Esophagus muscularis mucosa (tissue), 4 donors: ENCODE measurements around the gene CABLES1. TPM values are rescaled to one million over a fixed set of nuclear protein-coding genes. Genes with fewer than 3 reads are reported as not detected.

Experiments used
- DNase-seq: peaks from one replicate; pipeline ENCODE4 v3.0.0-alpha.2; 2017; ENCODE audit errors: extremely low spot score
- H3K27ac ChIP-seq, 4 donors: fragments of 200-600 bp; sonication (generic); replicated peaks in 1 of 4; 1 replicate in 3 of 4; 2 replicates in 1 of 4; pipeline ENCODE4 v1.5.1; 2016 to 2019; ENCODE audit warnings: mild to moderate bottlenecking in 1 of 4
- H3K27me3 ChIP-seq, 4 donors: fragments of 200-600 bp; sonication (generic); one replicate each; pipeline versions ENCODE4 v1.5.1 to v1.6.0; 2016 to 2019
- H3K36me3 ChIP-seq, 4 donors: fragments of 200-600 bp; sonication (generic); one replicate each; pipeline ENCODE4 v1.5.1; 2016 to 2019
- H3K4me1 ChIP-seq, 4 donors: fragments of 200-600 bp; sonication (generic); one replicate each; pipeline ENCODE4 v1.5.1; 2016 to 2019
- H3K4me3 ChIP-seq, 4 donors: fragments of 200-600 bp; sonication (generic); 1 replicate in 2 of 4; 2 replicates in 2 of 4; pipeline ENCODE4 v1.5.1; 2016 to 2019; ENCODE audit warnings: mild to moderate bottlenecking in 4 of 4, moderate library complexity in 1 of 4
- H3K9me3 ChIP-seq, 4 donors: fragments of 200-600 bp; sonication (generic); 1 replicate in 3 of 4; 2 replicates in 1 of 4; pipeline ENCODE4 v1.5.1; 2016 to 2019
- EP300 ChIP-seq: sonication (generic); formaldehyde crosslinking; IDR thresholded peaks from one replicate; pipeline ENCODE4 v1.6.1; 2017; ENCODE audit warnings: antibody characterized with exemption
- POLR2A ChIP-seq: fragments of 450-650 bp; IDR thresholded peaks from one replicate; pipeline ENCODE4 v1.6.1; 2017; ENCODE audit warnings: antibody characterized with exemption, moderate library complexity, mild to moderate bottlenecking, low read depth
- POLR2AphosphoS5 ChIP-seq, 2 donors: sonication (generic); formaldehyde crosslinking; IDR thresholded peaks; one replicate each; pipeline ENCODE4 v1.6.1; 2017; ENCODE audit warnings: antibody characterized with exemption in 2 of 2
- WGBS: methylation state at CpG from one replicate; pipeline ENCODE4 v1.1.5; 2018; 5-methylcytosine and 5-hydroxymethylcytosine counted together
- intact Hi-C: fragments of 100-400 bp; cut with DNase I; formaldehyde crosslinking; loops from one replicate; pipeline ENCODE4 v1.15.1; 2023
- total RNA-seq, 4 donors: library from RNA; depleted of rRNA; stranded (reverse); fragments of >200 nt; gene quantifications; one replicate each; pipeline versions ENCODE4 v1.1.0 to v1.2.1, GENCODE V29; 2016
- TF ChIP-seq, protein P1 (sequence below), 3 experiments: fragments of 200-600 bp in 2 of 3; fragments of 450-650 bp in 1 of 3; sonication (generic) in 2 of 3; IDR thresholded peaks; one replicate each; pipeline ENCODE4 v1.5.1; 2017 to 2019; ENCODE audit warnings: antibody characterized with exemption in 3 of 3, mild to moderate bottlenecking in 2 of 3, moderate library complexity in 1 of 3

CABLES1 gene
- total RNA-seq, 4 donors from 2014 or later = 3.8 to 8.3 (median 6.4) TPM

DNA sequence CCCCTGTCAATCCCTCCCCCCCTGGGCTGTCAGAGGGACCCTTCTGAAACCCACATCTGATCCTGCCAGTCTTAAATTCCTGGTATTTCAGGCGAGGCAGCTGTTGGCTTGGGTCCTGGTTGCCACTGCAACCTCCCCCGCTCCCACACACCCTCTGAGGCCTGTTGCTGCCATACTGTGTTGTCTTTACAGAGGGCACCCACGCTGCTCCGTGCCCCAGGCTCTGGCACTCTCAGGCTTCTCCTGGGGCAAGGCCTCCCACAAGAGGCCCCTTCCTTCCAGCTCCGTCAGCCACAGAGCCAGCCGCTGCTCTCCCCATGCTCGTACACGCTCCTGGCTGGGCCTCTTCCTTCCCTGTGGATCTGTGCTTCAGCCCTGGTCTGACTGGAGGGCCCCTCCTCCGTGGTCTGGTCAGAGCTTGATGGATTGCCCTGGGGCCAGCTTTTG is 8.6 kb downstream of the CABLES1 start:
- DNase-seq = no peak
- H3K27ac ChIP-seq = peak overlapping the region; percentile 43 to 63 (median 54)

DNA sequence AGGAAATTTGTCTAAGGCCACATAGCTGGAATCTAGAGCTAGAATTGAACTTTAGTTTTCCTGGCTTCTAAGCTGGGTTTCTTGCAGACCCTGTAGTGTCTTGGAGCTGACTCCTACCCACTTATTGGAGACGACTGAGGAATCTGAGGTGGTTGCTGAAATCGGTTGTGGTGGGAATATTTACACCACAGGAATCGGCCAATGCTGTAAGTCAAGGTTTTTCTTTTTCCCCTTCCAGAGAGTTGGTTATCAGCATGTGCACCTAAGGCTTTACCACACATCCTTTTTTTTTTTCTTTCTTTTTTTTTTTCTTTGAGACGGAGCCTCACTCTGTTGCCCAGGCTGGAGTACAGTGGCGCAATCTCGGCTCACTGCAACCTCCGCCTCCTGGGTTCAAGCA is 9.4 kb downstream of the CABLES1 start:
- H3K9me3 ChIP-seq = no peaks in the 10 kb centered on the region
- H3K4me3 ChIP-seq = no peak overlapping the region
- H3K4me1 ChIP-seq = peaks cover 3 to 34% (median 30%) of the 10 kb centered on the region in 4 donors
- intact Hi-C loops = no loop called here
- 93% methylated on average over 7 of the region's 7 CpGs for WGBS
- H3K27me3 ChIP-seq = peaks cover 0 to 13% (median 0%) of the 10 kb centered on the region in 4 donors
- no peak for DNase-seq
- no peaks in the 10 kb centered on the region for H3K36me3 ChIP-seq
- peak overlapping the region in 1 of 4 donors; percentile 63 for H3K27ac ChIP-seq
- TF ChIP-seq POLR2AphosphoS5 (IDR thresholded peaks at IDR 0.05) = no peak
- TF ChIP-seq EP300 = no peak
- TF ChIP-seq, protein P1, sequence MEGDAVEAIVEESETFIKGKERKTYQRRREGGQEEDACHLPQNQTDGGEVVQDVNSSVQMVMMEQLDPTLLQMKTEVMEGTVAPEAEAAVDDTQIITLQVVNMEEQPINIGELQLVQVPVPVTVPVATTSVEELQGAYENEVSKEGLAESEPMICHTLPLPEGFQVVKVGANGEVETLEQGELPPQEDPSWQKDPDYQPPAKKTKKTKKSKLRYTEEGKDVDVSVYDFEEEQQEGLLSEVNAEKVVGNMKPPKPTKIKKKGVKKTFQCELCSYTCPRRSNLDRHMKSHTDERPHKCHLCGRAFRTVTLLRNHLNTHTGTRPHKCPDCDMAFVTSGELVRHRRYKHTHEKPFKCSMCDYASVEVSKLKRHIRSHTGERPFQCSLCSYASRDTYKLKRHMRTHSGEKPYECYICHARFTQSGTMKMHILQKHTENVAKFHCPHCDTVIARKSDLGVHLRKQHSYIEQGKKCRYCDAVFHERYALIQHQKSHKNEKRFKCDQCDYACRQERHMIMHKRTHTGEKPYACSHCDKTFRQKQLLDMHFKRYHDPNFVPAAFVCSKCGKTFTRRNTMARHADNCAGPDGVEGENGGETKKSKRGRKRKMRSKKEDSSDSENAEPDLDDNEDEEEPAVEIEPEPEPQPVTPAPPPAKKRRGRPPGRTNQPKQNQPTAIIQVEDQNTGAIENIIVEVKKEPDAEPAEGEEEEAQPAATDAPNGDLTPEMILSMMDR (IDR thresholded peaks at IDR 0.05) = no peak
- TF ChIP-seq POLR2A = no peak

More for the DNA sequence above, 8.6 kb downstream of the CABLES1 start:
- no peak overlapping the region for H3K4me3 ChIP-seq
- peaks cover 3 to 34% (median 30%) of the 10 kb centered on the region in 4 donors for H3K4me1 ChIP-seq
- H3K27me3 ChIP-seq = peaks cover 0 to 13% (median 0%) of the 10 kb centered on the region in 4 donors
- no peaks in the 10 kb centered on the region for H3K36me3 ChIP-seq
- TF ChIP-seq POLR2A (no peak), EP300 (no peak), POLR2AphosphoS5 (IDR thresholded peaks at IDR 0.05) (no peak)
- TF ChIP-seq, protein P1 (IDR thresholded peaks at IDR 0.05) = no peak
- 51% methylated on average over 8 of the region's 9 CpGs for WGBS
- no peaks in the 10 kb centered on the region for H3K9me3 ChIP-seq
- intact Hi-C loops = no loop called here

DNA sequence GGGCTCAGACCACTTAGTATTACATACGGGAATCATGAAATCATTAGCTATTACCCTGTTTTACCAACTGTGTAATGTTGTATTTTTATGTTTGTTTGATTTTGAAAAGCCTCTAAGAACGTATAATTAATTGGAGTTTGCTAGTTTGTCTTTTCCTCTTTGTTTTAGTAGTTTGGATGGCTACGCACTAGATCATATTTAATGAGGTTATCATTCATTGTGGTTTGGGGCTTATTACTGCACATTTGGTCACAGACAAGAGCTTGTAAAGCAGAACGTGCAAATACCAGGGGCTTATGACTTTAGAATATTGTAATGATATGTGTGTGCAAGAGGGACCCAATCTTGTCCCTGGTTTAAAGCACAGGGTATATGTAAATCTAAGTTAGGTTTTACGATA is 10.3 kb downstream of the CABLES1 start:
- H3K9me3 ChIP-seq = no peaks in the 10 kb centered on the region
- intact Hi-C loops = no loop called here
- H3K36me3 ChIP-seq = no peaks in the 10 kb centered on the region
- H3K4me3 ChIP-seq = no peak overlapping the region
- no peak overlapping the region for H3K27ac ChIP-seq
- 87% methylated on average over 5 of the region's 5 CpGs for WGBS
- no peak for DNase-seq
- peaks cover 3 to 34% (median 30%) of the 10 kb centered on the region in 4 donors for H3K4me1 ChIP-seq
- TF ChIP-seq POLR2AphosphoS5 (IDR thresholded peaks at IDR 0.05) (no peak), EP300 (no peak), POLR2A (no peak)
- TF ChIP-seq, protein P1 (IDR thresholded peaks at IDR 0.05) = no peak
- H3K27me3 ChIP-seq = peaks cover 0 to 6% (median 0%) of the 10 kb centered on the region in 4 donors

DNA sequence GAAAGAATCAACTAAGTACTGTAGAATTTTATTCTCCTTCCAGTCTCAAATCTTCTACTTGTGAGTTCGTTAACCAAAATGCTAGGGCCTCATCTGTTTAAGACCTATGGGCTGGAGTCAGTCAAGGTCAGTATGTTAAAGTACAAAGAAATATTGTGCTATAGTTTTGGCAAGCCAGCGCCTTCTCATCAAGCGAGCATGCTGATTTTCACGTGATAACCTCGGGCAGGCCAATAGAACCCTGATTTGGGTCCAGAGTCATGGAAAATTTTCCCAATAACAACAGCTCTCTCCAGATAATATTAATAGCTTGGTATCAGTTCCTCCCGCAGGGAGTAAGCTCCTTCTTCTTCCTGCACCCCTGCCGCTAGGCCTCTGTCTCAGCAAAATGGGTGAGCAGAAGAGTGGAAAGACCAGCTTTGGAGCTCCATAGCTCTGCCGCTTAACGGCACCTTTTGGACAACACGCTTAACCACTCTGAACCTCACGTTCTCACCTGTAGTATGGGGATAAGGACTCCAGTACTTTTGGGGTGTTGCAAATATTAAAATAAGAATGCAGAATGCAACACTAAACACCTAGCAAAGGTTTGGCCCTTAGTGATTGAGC is 11.7 kb downstream of the CABLES1 start:
- intact Hi-C loops = no loop called here
- Histone ChIP-seq H3K4me1 (peaks cover 3 to 25% (median 20%) of the 10 kb centered on the region in 4 donors), H3K27ac (no peak overlapping the region), H3K36me3 (no peaks in the 10 kb centered on the region), H3K9me3 (no peaks in the 10 kb centered on the region), H3K4me3 (no peak overlapping the region), H3K27me3 (peaks cover 0 to 4% (median 0%) of the 10 kb centered on the region in 4 donors)
- TF ChIP-seq EP300 (no peak), POLR2A (no peak), POLR2AphosphoS5 (IDR thresholded peaks at IDR 0.05) (no peak)
- TF ChIP-seq, protein P1 (IDR thresholded peaks at IDR 0.05) = no peak
- 89% methylated on average over 11 of the region's 11 CpGs for WGBS
- DNase-seq = no peak
